HL-60 (cell line): Measurements from ENCODE around the gene ALKBH5.

Source experiments
- CTCF ChIP-seq: IDR thresholded peaks from one replicate; pipeline ENCODE4 v1.5.1; 2011; ENCODE audit warnings: low read length, control low read depth, inconsistent platforms; ENCODE audit not compliant: insufficient read depth
- REST ChIP-seq: IDR thresholded peaks from 2 replicates; pipeline ENCODE4 v1.6.1; 2012; ENCODE audit warnings: low read depth; ENCODE audit not compliant: insufficient replicate concordance
- SPI1 ChIP-seq: IDR thresholded peaks from 2 replicates; pipeline ENCODE4 v1.6.1; 2012; ENCODE audit warnings: low read depth, mild to moderate bottlenecking, borderline replicate concordance

- no peak for TF ChIP-seq REST
- no peak for TF ChIP-seq CTCF
- no peak for TF ChIP-seq SPI1
Measured at GRCh38 chr17:18246109-18246725, 62.6 kb downstream of the ALKBH5 start.
